ENCODE results near the gene TFPI. TPM values are rescaled to one million over a fixed set of nuclear protein-coding genes. Genes with fewer than 3 reads are reported as not detected.

TFPI gene
- polyA plus RNA-seq, 4 donors = 41.9 to 53.9 (median 47.7) TPM

- DNase-seq (ENCODE audit: low read depth in 4 of 4, low spot score in 3 of 4) = no peak
These were observed 83.5 kb downstream of the TFPI start for GRCh38 chr2:187470698-187471097.

GRCh38 chr2:187469538-187469937 lies 84.7 kb downstream of the TFPI start:
- no peak for DNase-seq (ENCODE audit: low read depth in 4 of 4, low spot score in 3 of 4)

GRCh38 chr2:187468262-187468661 lies 86.0 kb downstream of the TFPI start:
- no peak for DNase-seq (ENCODE audit: low read depth in 4 of 4, low spot score in 3 of 4)

DNA sequence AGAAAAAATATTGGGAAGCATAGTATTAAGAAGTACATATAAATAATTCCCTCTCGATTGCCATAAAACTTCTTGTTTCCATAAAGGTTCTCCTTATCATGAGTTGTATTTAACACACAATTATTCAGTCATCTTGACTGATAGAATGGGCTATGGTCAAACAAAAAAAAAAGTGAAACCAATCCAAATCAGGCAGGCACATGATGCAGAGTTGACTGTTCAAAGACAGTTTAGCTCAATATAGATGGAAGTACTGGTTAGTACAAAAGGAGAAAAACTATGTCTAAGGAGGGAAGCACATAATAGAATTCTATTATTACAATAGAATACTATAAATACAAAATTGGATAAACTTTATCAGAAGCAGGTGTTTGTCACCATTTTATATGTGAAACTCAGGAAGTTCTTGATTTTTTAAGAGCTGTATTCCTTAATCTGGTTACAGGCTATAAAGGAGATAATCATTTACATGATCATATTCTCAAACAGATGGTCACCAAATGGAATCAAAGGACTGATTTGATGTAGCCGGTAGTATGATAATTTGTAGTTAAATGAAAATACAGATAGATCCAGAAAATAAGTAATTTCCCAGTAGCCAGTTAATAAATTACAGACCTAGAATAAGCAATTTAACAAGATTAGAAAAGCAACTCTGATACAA lies 88.0 kb downstream of the TFPI start:
- no peak for DNase-seq (ENCODE audit: low read depth in 4 of 4, low spot score in 3 of 4)

DNA sequence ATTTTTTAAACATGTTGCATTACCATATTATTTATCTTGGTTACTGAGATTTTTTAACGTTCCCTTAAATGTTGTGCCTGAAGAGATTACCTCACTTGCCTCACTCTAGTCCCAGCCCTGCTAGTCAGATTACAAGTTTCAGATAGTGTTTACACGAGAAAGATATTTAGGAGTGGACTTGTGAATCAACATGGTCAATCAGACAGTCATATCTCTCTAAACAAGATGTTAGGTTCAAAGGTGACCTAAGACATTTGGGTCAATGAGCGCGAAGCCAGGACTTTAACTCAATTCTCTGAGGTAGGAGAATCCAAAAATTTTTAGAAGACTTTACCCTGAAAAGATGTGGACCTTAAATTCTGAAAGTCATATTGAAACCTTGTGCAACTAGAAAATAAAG lies 91.4 kb downstream of the TFPI start:
- no peak for DNase-seq (ENCODE audit: low read depth in 4 of 4, low spot score in 3 of 4)

DNA sequence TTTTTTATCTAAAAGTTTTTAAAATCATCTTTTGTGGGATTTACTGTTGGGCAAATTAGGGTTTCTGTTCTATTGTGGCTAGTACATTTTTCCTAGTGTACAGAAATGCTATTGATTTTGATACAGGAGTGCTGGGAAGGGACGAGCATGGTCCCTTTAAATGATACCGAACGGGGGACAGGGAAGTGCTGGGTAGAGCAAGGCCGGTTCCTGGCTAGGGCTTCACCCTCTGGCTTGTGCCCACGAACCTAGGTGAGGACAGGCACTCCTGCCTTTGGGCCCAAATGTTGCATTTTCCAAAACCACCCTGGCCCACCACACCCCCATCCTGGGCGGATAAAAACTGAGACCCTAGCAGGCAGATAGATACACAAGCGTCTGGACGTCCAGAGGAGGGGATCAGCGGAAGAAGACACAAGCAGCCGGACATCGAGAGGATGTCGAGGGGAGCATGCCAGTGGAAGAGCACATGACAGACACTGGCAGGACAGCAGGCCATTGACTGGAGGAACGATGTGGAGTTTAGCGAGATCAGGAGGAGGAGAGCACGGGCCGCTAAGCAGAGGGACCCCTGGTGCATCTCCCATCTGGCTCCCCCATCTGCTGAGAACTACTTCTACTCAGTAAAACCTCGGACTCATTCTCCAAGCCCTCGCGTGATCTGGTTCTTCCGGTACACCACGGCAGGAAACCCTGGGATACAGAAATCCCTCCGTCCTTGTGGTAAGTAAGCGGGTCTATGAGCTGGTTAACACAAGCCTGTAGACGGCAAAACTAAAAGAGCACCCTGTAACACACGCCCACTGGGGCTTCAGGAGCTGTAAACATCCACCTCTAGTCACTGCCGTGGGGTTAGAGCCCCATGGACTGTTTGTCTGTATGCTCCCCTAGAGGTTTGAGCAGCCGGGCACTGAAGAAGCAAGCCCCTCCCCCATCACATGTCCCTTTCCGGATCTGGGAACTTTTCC lies 92.7 kb downstream of the TFPI start:
- no peak for DNase-seq (ENCODE audit: low read depth in 4 of 4, low spot score in 3 of 4)

DNA sequence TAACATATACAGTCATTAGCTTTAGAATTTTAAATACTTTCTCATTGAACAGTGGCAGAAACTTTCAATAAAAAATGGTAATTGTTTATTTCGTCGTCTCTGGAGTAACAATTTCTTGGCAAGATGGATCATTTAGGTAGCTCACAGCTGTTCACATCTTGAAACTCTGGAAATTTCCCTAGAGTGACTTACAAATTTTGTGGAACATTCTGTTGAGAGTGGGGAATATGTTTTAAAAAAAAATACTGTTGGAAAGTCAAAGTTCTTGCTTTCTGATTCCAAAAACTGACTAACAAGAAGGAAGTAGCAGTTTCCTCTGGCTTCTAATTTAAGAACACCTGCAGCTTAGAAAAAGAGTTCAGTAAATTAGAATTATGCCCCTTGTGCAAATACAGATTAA lies 95.0 kb downstream of the TFPI start:
- no peak for DNase-seq (ENCODE audit: low read depth in 4 of 4, low spot score in 3 of 4)

GRCh38 chr2:187453078-187453641 lies 101.1 kb downstream of the TFPI start:
- no peak for DNase-seq (ENCODE audit: low read depth in 4 of 4, low spot score in 3 of 4)

- no peak for DNase-seq (ENCODE audit: low read depth in 4 of 4, low spot score in 3 of 4)
These were observed 102.7 kb downstream of the TFPI start for GRCh38 chr2:187451510-187451909.

DNA sequence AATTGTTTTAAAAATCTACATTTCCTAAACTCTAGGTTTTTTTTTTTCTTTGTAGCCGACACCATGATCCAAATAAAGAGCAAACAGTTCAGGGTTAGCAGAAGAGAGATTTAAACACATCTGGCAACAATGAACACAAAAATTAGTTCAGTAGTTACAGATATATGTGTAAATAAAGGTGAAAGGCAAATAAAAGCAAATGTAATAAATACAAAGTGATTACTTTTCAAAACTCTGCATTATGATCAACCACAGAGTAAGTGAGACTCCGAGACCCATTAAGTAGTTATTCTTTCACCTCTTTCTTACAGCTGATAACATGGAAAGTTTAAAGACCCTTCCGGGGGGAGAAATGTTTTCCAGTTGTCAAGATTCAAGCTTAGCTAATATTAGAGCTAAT lies 106.9 kb downstream of the TFPI start:
- DNase-seq (ENCODE audit: low read depth in 4 of 4, low spot score in 3 of 4) = no peak

- DNase-seq (ENCODE audit: low read depth in 4 of 4, low spot score in 3 of 4) = no peak
These were observed 107.5 kb downstream of the TFPI start for GRCh38 chr2:187446711-187447110.

- DNase-seq (ENCODE audit: low read depth in 4 of 4, low spot score in 3 of 4) = no peak
These were observed 109.2 kb downstream of the TFPI start for GRCh38 chr2:187445051-187445450.

DNA sequence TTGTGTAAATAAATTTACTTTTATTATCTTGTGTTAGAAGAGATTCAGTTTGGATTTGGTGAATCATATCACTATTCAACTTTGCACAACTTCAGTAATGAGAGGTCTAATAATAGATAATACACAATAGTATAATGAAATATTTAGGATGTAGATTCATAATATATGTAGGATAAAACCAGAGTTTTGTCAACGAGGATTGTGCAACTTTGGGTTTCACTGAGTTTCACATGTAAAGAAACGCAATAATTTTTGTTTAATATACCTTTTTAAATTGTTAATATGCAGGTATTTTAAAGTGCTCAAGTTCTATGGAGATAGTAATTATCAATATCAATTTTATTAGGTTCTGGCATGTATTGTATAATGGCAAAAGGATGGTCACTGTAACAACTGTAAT lies 111.5 kb downstream of the TFPI start:
- DNase-seq (ENCODE audit: low read depth in 4 of 4, low spot score in 3 of 4) = no peak

- DNase-seq (ENCODE audit: low read depth in 4 of 4, low spot score in 3 of 4) = no peak
These were observed 111.9 kb downstream of the TFPI start for GRCh38 chr2:187442378-187442777.

- peak in 2 of 4 donors; percentile 44 to 54 for DNase-seq (ENCODE audit: low read depth in 4 of 4, low spot score in 3 of 4)
These were observed 114.0 kb downstream of the TFPI start for GRCh38 chr2:187440101-187440675.

GRCh38 chr2:187438455-187438854 lies 115.8 kb downstream of the TFPI start:
- DNase-seq (ENCODE audit: low read depth in 4 of 4, low spot score in 3 of 4) = no peak

- no peak for DNase-seq (ENCODE audit: low read depth in 4 of 4, low spot score in 3 of 4)
These were observed 118.5 kb downstream of the TFPI start for GRCh38 chr2:187435756-187436155.

DNA sequence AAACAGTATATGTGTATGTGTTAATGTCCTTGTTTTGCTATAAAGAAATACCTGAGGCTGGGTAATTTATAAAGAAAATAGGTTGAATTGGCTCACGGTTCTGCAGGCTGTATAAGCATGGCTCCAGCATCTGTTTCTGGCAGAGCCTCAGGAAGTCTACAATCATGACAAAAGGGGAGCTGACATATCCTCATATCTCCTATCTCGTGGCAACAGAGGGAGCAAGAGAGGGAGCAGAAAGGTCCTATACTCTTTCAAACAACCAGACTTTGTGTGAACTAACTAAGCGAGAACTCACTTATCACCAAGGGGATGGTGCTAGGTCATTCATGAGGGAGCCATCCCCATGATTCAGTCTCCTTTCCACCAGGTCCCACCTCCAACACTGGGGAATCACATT lies 119.2 kb downstream of the TFPI start:
- DNase-seq (ENCODE audit: low read depth in 4 of 4, low spot score in 3 of 4) = no peak

- DNase-seq (ENCODE audit: low read depth in 4 of 4, low spot score in 3 of 4) = no peak
These were observed 119.9 kb downstream of the TFPI start for GRCh38 chr2:187434342-187434785.

DNA sequence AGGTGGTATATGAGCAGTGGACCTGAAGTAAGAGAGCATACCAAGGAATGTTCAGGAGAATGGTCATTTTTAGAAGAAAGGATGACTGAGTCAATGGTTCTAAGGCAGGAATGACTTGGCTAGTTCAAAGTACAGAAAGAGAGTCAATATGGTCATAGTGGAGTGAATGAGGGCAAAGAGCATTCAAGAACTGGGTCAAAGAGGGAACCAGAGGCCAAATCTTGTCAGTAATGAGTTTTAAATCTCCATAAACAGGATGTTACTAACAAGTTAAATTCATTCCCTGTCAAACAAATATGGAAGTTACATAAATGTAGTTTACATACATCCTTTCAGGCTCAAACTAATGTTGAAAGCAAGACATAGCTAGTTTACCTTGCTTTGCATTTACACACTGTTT lies 122.3 kb downstream of the TFPI start:
- DNase-seq (ENCODE audit: low read depth in 4 of 4, low spot score in 3 of 4) = no peak

GRCh38 chr2:187429989-187430388 lies 124.2 kb downstream of the TFPI start:
- no peak for DNase-seq (ENCODE audit: low read depth in 4 of 4, low spot score in 3 of 4)
